ENCODE results near the gene GADD45A. TPM values are rescaled to one million over a fixed set of nuclear protein-coding genes. Genes with fewer than 3 reads are reported as not detected.

GADD45A gene
- polyA plus RNA-seq, 1 donor (not counting 4 experiments of a cell fraction or from before 2014, with no cell fraction given), result 151 TPM

DNA sequence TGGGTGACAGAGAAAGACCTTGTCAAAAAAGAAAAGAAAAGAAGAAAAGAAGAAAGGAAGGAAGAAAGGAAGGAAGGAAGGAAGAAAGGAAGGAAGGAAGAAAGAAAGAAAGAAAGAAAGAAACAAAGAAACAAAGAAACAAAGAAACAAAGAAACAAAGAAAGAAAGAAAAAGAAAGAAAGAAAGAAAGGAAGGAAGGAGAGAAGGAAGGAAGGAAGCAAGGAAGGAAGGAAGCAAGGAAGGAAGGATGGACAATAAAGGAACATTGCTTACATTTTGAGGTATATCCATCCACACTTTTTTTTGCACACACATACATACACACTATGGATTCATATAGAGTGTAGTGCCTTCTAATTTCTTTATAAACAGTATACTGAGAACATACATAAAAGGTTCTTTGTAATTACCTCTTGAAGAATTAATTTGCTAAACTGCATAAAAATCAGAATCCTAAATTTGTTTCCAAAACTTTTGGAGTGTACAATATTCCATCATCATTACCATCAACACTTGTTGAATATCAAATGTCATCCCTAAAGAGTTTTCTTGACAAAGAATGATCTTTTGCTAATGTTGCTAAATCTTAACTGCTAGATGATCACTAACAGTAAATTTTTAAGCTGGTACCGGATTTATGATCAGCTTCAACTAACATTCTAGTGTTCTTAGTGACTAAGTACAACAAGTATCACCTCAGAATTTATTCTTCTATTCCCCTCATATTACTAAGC, 11.4 kb upstream of the GADD45A start:
- no peak overlapping the region for H3K4me2 ChIP-seq (ENCODE audit: control insufficient read depth, extremely low read depth, insufficient read depth, low read depth, low read length)
- H3K27ac ChIP-seq (ENCODE audit: control insufficient read depth, insufficient read depth, low read length), result no peak overlapping the region
- H3K4me3 ChIP-seq (ENCODE audit: control insufficient read depth in 2 of 3, extremely low read depth in 1 of 3, insufficient read depth in 2 of 3, low read depth in 1 of 3, low read length in 3 of 3), result no peak overlapping the region
- no peak overlapping the region for H2AFZ ChIP-seq (ENCODE audit: control insufficient read depth, low read length)
- dilution Hi-C loops (cut with MboI; ENCODE audit: extremely low pct_ligation_motif_present, low sequenced_read_pairs), result no loop called here
- no peaks in the 10 kb centered on the region for H3K36me3 ChIP-seq (ENCODE audit: control insufficient read depth in 2 of 2, extremely low read depth in 1 of 2, insufficient read depth in 2 of 2, low read length in 2 of 2)
- no peaks in the 10 kb centered on the region for H3K27me3 ChIP-seq (ENCODE audit: control insufficient read depth, extremely low read depth, insufficient read depth, low read length)
- no peak for DNase-seq (ENCODE audit: low read depth, low spot score)
- H3K9me1 ChIP-seq (ENCODE audit: control insufficient read depth, extremely low read depth, insufficient read depth, low read length), result no peaks in the 10 kb centered on the region
- H3K79me2 ChIP-seq (ENCODE audit: control insufficient read depth, insufficient read depth, low read length), result no peaks in the 10 kb centered on the region
- TF ChIP-seq EZH2 (IDR thresholded peaks at IDR 0.05; ENCODE audit: low read length), result no peak
- TF ChIP-seq, protein P1, sequence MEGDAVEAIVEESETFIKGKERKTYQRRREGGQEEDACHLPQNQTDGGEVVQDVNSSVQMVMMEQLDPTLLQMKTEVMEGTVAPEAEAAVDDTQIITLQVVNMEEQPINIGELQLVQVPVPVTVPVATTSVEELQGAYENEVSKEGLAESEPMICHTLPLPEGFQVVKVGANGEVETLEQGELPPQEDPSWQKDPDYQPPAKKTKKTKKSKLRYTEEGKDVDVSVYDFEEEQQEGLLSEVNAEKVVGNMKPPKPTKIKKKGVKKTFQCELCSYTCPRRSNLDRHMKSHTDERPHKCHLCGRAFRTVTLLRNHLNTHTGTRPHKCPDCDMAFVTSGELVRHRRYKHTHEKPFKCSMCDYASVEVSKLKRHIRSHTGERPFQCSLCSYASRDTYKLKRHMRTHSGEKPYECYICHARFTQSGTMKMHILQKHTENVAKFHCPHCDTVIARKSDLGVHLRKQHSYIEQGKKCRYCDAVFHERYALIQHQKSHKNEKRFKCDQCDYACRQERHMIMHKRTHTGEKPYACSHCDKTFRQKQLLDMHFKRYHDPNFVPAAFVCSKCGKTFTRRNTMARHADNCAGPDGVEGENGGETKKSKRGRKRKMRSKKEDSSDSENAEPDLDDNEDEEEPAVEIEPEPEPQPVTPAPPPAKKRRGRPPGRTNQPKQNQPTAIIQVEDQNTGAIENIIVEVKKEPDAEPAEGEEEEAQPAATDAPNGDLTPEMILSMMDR (optimal IDR thresholded peaks at IDR 0.05 in 1 of 3, IDR thresholded peaks at IDR 0.05 in 1 of 3, conservative IDR thresholded peaks at IDR 0.05 in 1 of 3; ENCODE audit: extremely low read depth in 1 of 3, insufficient read depth in 2 of 3, low read length in 3 of 3), result no peak
- H3K9me3 ChIP-seq (ENCODE audit: control insufficient read depth, low read depth, low read length), result no peaks in the 10 kb centered on the region
- peaks cover 4% of the 10 kb centered on the region for H3K4me1 ChIP-seq (ENCODE audit: control insufficient read depth, extremely low read depth, insufficient read depth, low read length)
- H3K9ac ChIP-seq (ENCODE audit: control insufficient read depth, extremely low read depth, insufficient read depth, low read length), result no peak overlapping the region
- H4K20me1 ChIP-seq (ENCODE audit: control insufficient read depth, extremely low read depth, insufficient read depth, low read length), result no peaks in the 10 kb centered on the region
- FAIRE-seq, result no peak

DNA sequence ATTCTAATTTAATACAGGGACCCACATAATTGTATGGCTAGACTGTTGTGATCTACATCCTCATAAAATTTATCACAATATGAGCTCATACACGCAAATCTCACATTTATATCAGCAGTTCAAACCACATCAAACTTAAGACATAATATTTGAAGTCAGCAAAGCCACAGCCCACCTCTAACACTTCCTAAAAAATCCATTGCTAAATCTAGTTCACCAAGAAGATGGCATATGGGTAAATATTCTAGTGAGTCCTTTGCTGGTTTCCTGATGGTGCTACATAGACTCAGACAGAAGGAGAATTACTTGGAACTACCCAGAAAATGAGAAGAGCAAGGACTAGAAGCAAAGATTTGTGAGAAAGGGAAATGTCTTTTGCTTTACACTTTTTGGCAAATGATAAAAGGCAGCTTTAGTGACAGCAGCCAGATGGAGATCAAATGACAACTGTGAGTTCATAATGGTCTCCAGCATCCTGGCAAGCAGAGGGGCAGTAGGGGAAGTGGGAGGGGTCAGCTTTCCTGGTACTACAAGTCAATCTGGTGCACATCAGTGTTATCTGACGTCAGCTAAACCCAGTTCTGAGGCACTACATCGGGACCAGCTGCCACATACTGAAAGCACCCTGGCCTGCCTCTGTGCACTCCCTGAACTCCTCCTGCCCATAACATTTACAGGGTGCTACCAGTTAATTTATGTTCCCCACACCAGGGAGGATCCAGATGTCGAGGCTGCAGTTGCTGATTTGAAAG, 10.6 kb upstream of the GADD45A start:
- Histone ChIP-seq H3K36me3 (ENCODE audit: control insufficient read depth in 2 of 2, extremely low read depth in 1 of 2, insufficient read depth in 2 of 2, low read length in 2 of 2) (no peaks in the 10 kb centered on the region), H3K9me3 (ENCODE audit: control insufficient read depth, low read depth, low read length) (no peaks in the 10 kb centered on the region), H3K4me1 (ENCODE audit: control insufficient read depth, extremely low read depth, insufficient read depth, low read length) (peaks cover 6% of the 10 kb centered on the region), H3K79me2 (ENCODE audit: control insufficient read depth, insufficient read depth, low read length) (no peaks in the 10 kb centered on the region), H3K4me2 (ENCODE audit: control insufficient read depth, extremely low read depth, insufficient read depth, low read depth, low read length) (no peak overlapping the region), H3K9ac (ENCODE audit: control insufficient read depth, extremely low read depth, insufficient read depth, low read length) (no peak overlapping the region), H3K4me3 (ENCODE audit: control insufficient read depth in 2 of 3, extremely low read depth in 1 of 3, insufficient read depth in 2 of 3, low read depth in 1 of 3, low read length in 3 of 3) (no peak overlapping the region), H3K27me3 (ENCODE audit: control insufficient read depth, extremely low read depth, insufficient read depth, low read length) (no peaks in the 10 kb centered on the region), H4K20me1 (ENCODE audit: control insufficient read depth, extremely low read depth, insufficient read depth, low read length) (no peaks in the 10 kb centered on the region), H2AFZ (ENCODE audit: control insufficient read depth, low read length) (peak overlapping the region; percentile 46), H3K9me1 (ENCODE audit: control insufficient read depth, extremely low read depth, insufficient read depth, low read length) (no peaks in the 10 kb centered on the region), H3K27ac (ENCODE audit: control insufficient read depth, insufficient read depth, low read length) (no peak overlapping the region)
- DNase-seq (ENCODE audit: low read depth, low spot score), result no peak
- FAIRE-seq, result peak; percentile 32
- dilution Hi-C loops (cut with MboI; ENCODE audit: extremely low pct_ligation_motif_present, low sequenced_read_pairs), result loop anchor here (25.0 kb wide), 1 partner anchor 137 kb away; no protein-coding TSS in a partner anchor
- no peak for TF ChIP-seq EZH2 (IDR thresholded peaks at IDR 0.05; ENCODE audit: low read length)
- TF ChIP-seq, protein P1 (optimal IDR thresholded peaks at IDR 0.05 in 1 of 3, IDR thresholded peaks at IDR 0.05 in 1 of 3, conservative IDR thresholded peaks at IDR 0.05 in 1 of 3; ENCODE audit: extremely low read depth in 1 of 3, insufficient read depth in 2 of 3, low read length in 3 of 3), result no peak

All from keratinocyte (primary cell).